Gastrocnemius medialis (tissue), 4 donors: Measurements from ENCODE around the gene SLC39A13.

Experiments used
- CTCF ChIP-seq, 5 experiments: fragments of 450-650 bp in 3 of 5; fragments of 200-600 bp in 2 of 5; sonication (generic) in 2 of 5; IDR thresholded peaks in 4 of 5; conservative IDR thresholded peaks in 1 of 5; 1 replicate in 4 of 5; 2 replicates in 1 of 5; pipeline ENCODE4 v1.5.1; 2016 to 2019; ENCODE audit warnings: antibody characterized with exemption in 5 of 5, mild to moderate bottlenecking in 3 of 5, moderate library complexity in 3 of 5
- POLR2A ChIP-seq, 2 donors: fragments of 450-650 bp; IDR thresholded peaks; one replicate each; pipeline ENCODE4 v1.6.1; 2017; ENCODE audit warnings: antibody characterized with exemption in 2 of 2, mild to moderate bottlenecking in 2 of 2, moderate library complexity in 2 of 2

GRCh38 chr11:47425611-47426010 is 17.2 kb downstream of the SLC39A13 start:
- no peak for TF ChIP-seq CTCF (IDR thresholded peaks at IDR 0.05 in 4 of 5, conservative IDR thresholded peaks at IDR 0.05 in 1 of 5)
- no peak for TF ChIP-seq POLR2A (IDR thresholded peaks at IDR 0.05)
